Neural cell (in vitro differentiated cells): ENCODE results near the gene MAP3K15. TPM values are rescaled to one million over a fixed set of nuclear protein-coding genes. Genes with fewer than 3 reads are reported as not detected.

Source experiments
- H2AFZ ChIP-seq: fragments of 200-600, 300-800 bp; sonication (generic), shearing (Covaris generic); 2 replicates; pipeline ENCODE4 v1.6.0; 2014; ENCODE audit warnings: low read depth, mild to moderate bottlenecking, antibody characterized with exemption, low read length, moderate library complexity
- H3F3A ChIP-seq: fragments of 200-600 bp; shearing (Covaris generic); 2 replicates; pipeline ENCODE4 v1.6.1; 2016; ENCODE audit warnings: mild to moderate bottlenecking, moderate library complexity, mixed read lengths, antibody characterized with exemption, low read length; ENCODE audit not compliant: insufficient read depth, poor library complexity, severe bottlenecking
- H3K27ac ChIP-seq: fragments of 200-600, 300-800 bp; sonication (generic), shearing (Covaris generic); 2 replicates; pipeline ENCODE4 v1.5.1; 2014; ENCODE audit warnings: mild to moderate bottlenecking, low read length, moderate library complexity
- H3K27me3 ChIP-seq: fragments of 300-800, 200-600 bp; sonication (generic), shearing (Covaris generic); 2 replicates; pipeline ENCODE4 v1.6.0; 2014; ENCODE audit warnings: mild to moderate bottlenecking, low read depth, low read length, moderate library complexity; ENCODE audit not compliant: insufficient read depth
- H3K36me3 ChIP-seq: fragments of 300-800, 200-600 bp; sonication (generic), shearing (Covaris generic); 2 replicates; pipeline ENCODE4 v1.5.1; 2014; ENCODE audit warnings: mild to moderate bottlenecking, antibody characterized with exemption, low read length, moderate library complexity; ENCODE audit not compliant: insufficient read depth
- H3K4me2 ChIP-seq: fragments of 300-800, 200-600 bp; sonication (generic), shearing (Covaris generic); 2 replicates; pipeline ENCODE4 v1.6.0; 2014; ENCODE audit warnings: mild to moderate bottlenecking, low read length
- H3K4me3 ChIP-seq: fragments of 300-800, 200-600 bp; sonication (generic), shearing (Covaris generic); 2 replicates; pipeline ENCODE4 v1.5.1; 2014; ENCODE audit warnings: mild to moderate bottlenecking, low read length, moderate library complexity
- H3K79me2 ChIP-seq: fragments of 200-600 bp; shearing (Covaris generic); replicated peaks from 2 replicates; pipeline ENCODE4 v1.6.0; 2014; ENCODE audit warnings: mild to moderate bottlenecking, low read length, moderate library complexity; ENCODE audit not compliant: insufficient read depth
- H3K9ac ChIP-seq: fragments of 300-800, 200-600 bp; sonication (generic), shearing (Covaris generic); 2 replicates; pipeline ENCODE4 v1.6.1; 2016; ENCODE audit warnings: mild to moderate bottlenecking, low read length, mixed read lengths
- H3K9me2 ChIP-seq: fragments of 200-600 bp; shearing (Covaris generic); 2 replicates; pipeline ENCODE4 v1.6.1; 2016; ENCODE audit warnings: mild to moderate bottlenecking, low read length, mixed read lengths; ENCODE audit not compliant: insufficient read depth
- H3K9me3 ChIP-seq: fragments of 200-600, 300-800 bp; sonication (generic), shearing (Covaris generic); 2 replicates; pipeline ENCODE4 v1.6.1; 2016; ENCODE audit warnings: mild to moderate bottlenecking, mixed run types, low read length, moderate library complexity, mixed read lengths
- H4K20me1 ChIP-seq: fragments of 200-600 bp; shearing (Covaris generic); 2 replicates; pipeline ENCODE4 v1.6.1; 2016; ENCODE audit warnings: mild to moderate bottlenecking, mixed run types; ENCODE audit not compliant: insufficient read depth
- CTCF ChIP-seq: fragments of 450-650 bp; IDR thresholded peaks from 2 replicates; pipeline ENCODE4 v1.5.1; 2014; ENCODE audit warnings: antibody characterized with exemption, mild to moderate bottlenecking, moderate library complexity; ENCODE audit not compliant: poor library complexity, severe bottlenecking
- EP300 ChIP-seq: fragments of 450-650 bp; conservative IDR thresholded peaks from 2 replicates; pipeline ENCODE4 v1.6.1; 2014; ENCODE audit warnings: antibody characterized with exemption, mild to moderate bottlenecking, moderate library complexity; ENCODE audit not compliant: poor library complexity, severe bottlenecking
- EZH2 ChIP-seq: fragments of 200-600, 300-800 bp; shearing (Covaris generic), sonication (generic); IDR thresholded peaks from 2 replicates; pipeline ENCODE4 v1.6.1; 2014; ENCODE audit warnings: antibody characterized with exemption, low read length, borderline replicate concordance, mild to moderate bottlenecking; ENCODE audit not compliant: insufficient read depth, poor library complexity, severe bottlenecking
- MXI1 ChIP-seq: fragments of 450-650 bp; conservative IDR thresholded peaks from 2 replicates; pipeline ENCODE4 v1.6.1; 2014; ENCODE audit warnings: antibody characterized with exemption, mild to moderate bottlenecking; ENCODE audit not compliant: poor library complexity, severe bottlenecking
- POLR2AphosphoS5 ChIP-seq: IDR thresholded peaks from 2 replicates; pipeline ENCODE4 v1.6.1; 2012
- RAD21 ChIP-seq: fragments of 450-650 bp; conservative IDR thresholded peaks from 2 replicates; pipeline ENCODE4 v1.6.1; 2014; ENCODE audit warnings: antibody characterized with exemption, mild to moderate bottlenecking, moderate library complexity
- REST ChIP-seq: IDR thresholded peaks from 2 replicates; pipeline ENCODE4 v1.6.1; 2012; ENCODE audit warnings: borderline replicate concordance
- SMC3 ChIP-seq: fragments of 450-650 bp; conservative IDR thresholded peaks from 2 replicates; pipeline ENCODE4 v1.6.1; 2014; ENCODE audit warnings: antibody characterized with exemption, mild to moderate bottlenecking, moderate library complexity; ENCODE audit not compliant: poor library complexity
- TAF1 ChIP-seq: IDR thresholded peaks from 2 replicates; pipeline ENCODE4 v1.6.1; 2012; ENCODE audit warnings: low read depth
- polyA plus RNA-seq: library from polyadenylated mRNA; depleted of rRNA; stranded (reverse); fragments of >200 nt; gene quantifications from 2 replicates; pipeline ENCODE4 v1.2.3, GENCODE V29; 2014

Gene MAP3K15
- polyA plus RNA-seq, 1 donor from 2014 or later, result not detected

GRCh38 chrX:19557822-19558221 is 42.5 kb upstream of the MAP3K15 start:
- no peaks in the 10 kb centered on the region for H4K20me1 ChIP-seq
- H3K27ac ChIP-seq, result no peak overlapping the region
- no peaks in the 10 kb centered on the region for H3K27me3 ChIP-seq
- H3K9me2 ChIP-seq, result no peaks in the 10 kb centered on the region
- no peaks in the 10 kb centered on the region for H3K79me2 ChIP-seq
- no peak overlapping the region for H3K9ac ChIP-seq
- no peak overlapping the region for H3K4me2 ChIP-seq
- TF ChIP-seq RAD21, result no peak
- no peaks in the 10 kb centered on the region for H3K9me3 ChIP-seq
- no peaks in the 10 kb centered on the region for H3K36me3 ChIP-seq
- H3F3A ChIP-seq, result no peaks in the 10 kb centered on the region
- H2AFZ ChIP-seq, result no peak overlapping the region
- no peak overlapping the region for H3K4me3 ChIP-seq

GRCh38 chrX:19556202-19556601 is 40.9 kb upstream of the MAP3K15 start:
- Histone ChIP-seq H3K27me3 (no peaks in the 10 kb centered on the region), H3K9ac (no peak overlapping the region), H3K4me3 (no peak overlapping the region), H3K9me3 (no peaks in the 10 kb centered on the region), H3K9me2 (no peaks in the 10 kb centered on the region), H3K36me3 (no peaks in the 10 kb centered on the region), H3K27ac (no peak overlapping the region), H4K20me1 (no peaks in the 10 kb centered on the region), H2AFZ (no peak overlapping the region), H3K79me2 (no peaks in the 10 kb centered on the region), H3K4me2 (no peak overlapping the region), H3F3A (no peaks in the 10 kb centered on the region)
- TF ChIP-seq EZH2, result no peak
- TF ChIP-seq MXI1, result no peak
- no peak for TF ChIP-seq SMC3
- no peak for TF ChIP-seq REST
- TF ChIP-seq CTCF, result no peak
- TF ChIP-seq TAF1, result no peak
- TF ChIP-seq RAD21, result no peak
- TF ChIP-seq EP300, result no peak
- no peak for TF ChIP-seq POLR2AphosphoS5

GRCh38 chrX:19555683-19556082 is 40.4 kb upstream of the MAP3K15 start:
- TF ChIP-seq EP300 (no peak), MXI1 (no peak), RAD21 (no peak), EZH2 (no peak), POLR2AphosphoS5 (no peak), TAF1 (no peak), CTCF (no peak), REST (no peak), SMC3 (no peak)
- Histone ChIP-seq H3K36me3 (no peaks in the 10 kb centered on the region), H3K4me3 (no peak overlapping the region), H3F3A (no peaks in the 10 kb centered on the region), H3K27ac (no peak overlapping the region), H4K20me1 (no peaks in the 10 kb centered on the region), H3K9ac (no peak overlapping the region), H3K9me3 (no peaks in the 10 kb centered on the region), H3K9me2 (no peaks in the 10 kb centered on the region), H2AFZ (no peak overlapping the region), H3K27me3 (no peaks in the 10 kb centered on the region), H3K79me2 (no peaks in the 10 kb centered on the region), H3K4me2 (no peak overlapping the region)
